Gastrocnemius medialis (tissue), 4 donors: ENCODE measurements around the gene PLCZ1.

ENCODE experiments used
- POLR2A ChIP-seq, 2 donors: fragments of 450-650 bp; IDR thresholded peaks; one replicate each; pipeline ENCODE4 v1.6.1; 2017; ENCODE audit warnings: antibody characterized with exemption in 2 of 2, mild to moderate bottlenecking in 2 of 2, moderate library complexity in 2 of 2
- TF ChIP-seq, protein P1 (sequence below), 5 experiments: fragments of 450-650 bp in 3 of 5; fragments of 200-600 bp in 2 of 5; sonication (generic) in 2 of 5; IDR thresholded peaks in 4 of 5; conservative IDR thresholded peaks in 1 of 5; 1 replicate in 4 of 5; 2 replicates in 1 of 5; pipeline ENCODE4 v1.5.1; 2016 to 2019; ENCODE audit warnings: antibody characterized with exemption in 5 of 5, mild to moderate bottlenecking in 3 of 5, moderate library complexity in 3 of 5

DNA sequence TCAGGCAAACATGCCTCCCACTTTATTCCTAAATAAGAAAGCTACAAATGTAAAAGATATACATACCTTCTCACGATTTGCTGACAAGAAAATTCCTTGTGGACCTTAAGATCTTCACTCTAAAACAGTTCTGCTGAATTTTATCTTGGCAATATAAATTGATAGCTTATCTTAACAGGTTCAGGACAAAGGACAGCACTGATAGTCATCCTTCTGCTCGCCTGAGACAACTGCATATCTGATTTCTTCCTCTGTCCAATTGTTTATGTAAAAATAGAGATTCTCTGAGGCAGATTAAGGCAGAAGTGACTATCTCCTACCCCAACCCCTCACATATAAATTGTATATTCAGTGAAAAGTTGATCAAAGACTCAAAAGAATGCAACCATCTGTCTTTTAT, 45.0 kb upstream of the PLCZ1 start:
- TF ChIP-seq, protein P1, sequence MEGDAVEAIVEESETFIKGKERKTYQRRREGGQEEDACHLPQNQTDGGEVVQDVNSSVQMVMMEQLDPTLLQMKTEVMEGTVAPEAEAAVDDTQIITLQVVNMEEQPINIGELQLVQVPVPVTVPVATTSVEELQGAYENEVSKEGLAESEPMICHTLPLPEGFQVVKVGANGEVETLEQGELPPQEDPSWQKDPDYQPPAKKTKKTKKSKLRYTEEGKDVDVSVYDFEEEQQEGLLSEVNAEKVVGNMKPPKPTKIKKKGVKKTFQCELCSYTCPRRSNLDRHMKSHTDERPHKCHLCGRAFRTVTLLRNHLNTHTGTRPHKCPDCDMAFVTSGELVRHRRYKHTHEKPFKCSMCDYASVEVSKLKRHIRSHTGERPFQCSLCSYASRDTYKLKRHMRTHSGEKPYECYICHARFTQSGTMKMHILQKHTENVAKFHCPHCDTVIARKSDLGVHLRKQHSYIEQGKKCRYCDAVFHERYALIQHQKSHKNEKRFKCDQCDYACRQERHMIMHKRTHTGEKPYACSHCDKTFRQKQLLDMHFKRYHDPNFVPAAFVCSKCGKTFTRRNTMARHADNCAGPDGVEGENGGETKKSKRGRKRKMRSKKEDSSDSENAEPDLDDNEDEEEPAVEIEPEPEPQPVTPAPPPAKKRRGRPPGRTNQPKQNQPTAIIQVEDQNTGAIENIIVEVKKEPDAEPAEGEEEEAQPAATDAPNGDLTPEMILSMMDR (IDR thresholded peaks at IDR 0.05 in 4 of 5, conservative IDR thresholded peaks at IDR 0.05 in 1 of 5) = no peak
- TF ChIP-seq POLR2A (IDR thresholded peaks at IDR 0.05) = no peak
